SIG-M5 treated with dmso at 0.1 percent for 504 hours (cell line): ENCODE data around the gene OR51Q1.

Source experiments
- DNase-seq: peaks from one replicate; lab custom pipeline; 2025; ENCODE audit not compliant: unreplicated experiment; lab: John Stamatoyannopoulos, UW

The OR51Q1 gene

GRCh38 chr11:5421811-5422210, at the start of gene OR51Q1:
TSS of gene OR51Q1 (plus strand) at chr11:5422111. CDS start at chr11:5422201, 90 bp downstream.
- no peak for DNase-seq

GRCh38 chr11:5380740-5381342, 41.1 kb upstream of the OR51Q1 start:
- peak; percentile 32 for DNase-seq

- no peak for DNase-seq
Measured at GRCh38 chr11:5383576-5383975, 38.3 kb upstream of the OR51Q1 start, which contains the start of gene OR51M1. TSS of gene OR51M1 (plus strand) at chr11:5383812. CDS start at chr11:5389399, 5,587 bp downstream.

- no peak for DNase-seq
Measured at GRCh38 chr11:5384335-5384734, 37.6 kb upstream of the OR51Q1 start.

- no peak for DNase-seq
Measured at GRCh38 chr11:5390210-5390609, 31.7 kb upstream of the OR51Q1 start.

GRCh38 chr11:5394091-5394490, 27.8 kb upstream of the OR51Q1 start:
- DNase-seq = no peak

GRCh38 chr11:5398936-5399335, 23.0 kb upstream of the OR51Q1 start:
- DNase-seq = no peak

GRCh38 chr11:5405173-5405572, 16.7 kb upstream of the OR51Q1 start:
- DNase-seq = no peak

- DNase-seq = no peak
Measured at GRCh38 chr11:5420993-5421392, 918 bp upstream of the OR51Q1 start.

- no peak for DNase-seq
Measured at GRCh38 chr11:5423131-5423530, 1.2 kb downstream of the OR51Q1 start.

GRCh38 chr11:5441414-5441813, 19.5 kb downstream of the OR51Q1 start, which contains the start of gene OR51I1:
TSS of gene OR51I1 (minus strand) at chr11:5441514. CDS start at chr11:5441514, 0 bp downstream.
- no peak for DNase-seq

GRCh38 chr11:5443835-5444393, 22.0 kb downstream of the OR51Q1 start:
- no peak for DNase-seq

- DNase-seq = no peak
Measured at GRCh38 chr11:5449023-5449422, 27.1 kb downstream of the OR51Q1 start, which contains the start of gene OR51I2. TSS of gene OR51I2 (plus strand) at chr11:5449323. CDS start at chr11:5453489, 4,166 bp downstream.

GRCh38 chr11:5449432-5449831, 27.5 kb downstream of the OR51Q1 start:
- no peak for DNase-seq

- DNase-seq = no peak
Measured at GRCh38 chr11:5460983-5461621, 39.2 kb downstream of the OR51Q1 start.

GRCh38 chr11:5467527-5467926, 45.6 kb downstream of the OR51Q1 start:
- DNase-seq = no peak
